Measurements from ENCODE around the gene GGCT.

- TF ChIP-seq CTCF (IDR thresholded peaks at IDR 0.05), result no peak
- TF ChIP-seq POLR2A (IDR thresholded peaks at IDR 0.05), result no peak
Measured at GRCh38 chr7:30528779-30529178, 24.1 kb upstream of the GGCT start.

Data from testis (tissue), 2 donors.